Left ventricle myocardium inferior (tissue), 1 donor: ENCODE data around the gene GAS7. TPM values are rescaled to one million over a fixed set of nuclear protein-coding genes. Genes with fewer than 3 reads are reported as not detected.

ENCODE experiments used
- DNase-seq: peaks from one replicate; pipeline ENCODE4 v3.0.0-alpha.2; 2020
- H3K27ac ChIP-seq: fragments of 200-600 bp; replicated peaks from 2 replicates; pipeline ENCODE4 v1.8.0; 2021
- H3K27me3 ChIP-seq: fragments of 200-600 bp; 2 replicates; pipeline ENCODE4 v1.8.0; 2021; ENCODE audit warnings: low read depth
- H3K36me3 ChIP-seq: fragments of 200-600 bp; 2 replicates; pipeline ENCODE4 v1.8.0; 2021
- H3K4me1 ChIP-seq: fragments of 200-600 bp; 2 replicates; pipeline ENCODE4 v1.8.0; 2021
- H3K4me3 ChIP-seq: fragments of 200-600 bp; 2 replicates; pipeline ENCODE4 v1.8.0; 2021; ENCODE audit warnings: mild to moderate bottlenecking, moderate library complexity
- H3K9me3 ChIP-seq: fragments of 200-600 bp; replicated peaks from 2 replicates; pipeline ENCODE4 v1.8.0; 2021
- intact Hi-C: fragments of 100-400 bp; cut with micrococcal nuclease; formaldehyde crosslinking; loops from one replicate; pipeline ENCODE4 v1.11.0; 2022
- total RNA-seq: library from RNA; stranded (reverse); fragmentation: NEBNext Ultra II Directional; extraction: Animal tissue kit (Norgen Biotek cat#: 25700); gene quantifications from one replicate; pipeline ENCODE4 v1.2.1, GENCODE V29; 2021
- TF ChIP-seq, protein P1 (sequence below): fragments of 200-600 bp; IDR thresholded peaks from 2 replicates; pipeline ENCODE4 v1.8.0; 2021; ENCODE audit warnings: antibody characterized with exemption, mild to moderate bottlenecking, borderline replicate concordance
- donor health status: DM: no; HTN: yes; CAD: no; lungs with severe emphysema.

The GAS7 gene
- total RNA-seq, 1 donor from 2014 or later, result 87.6 TPM

DNA sequence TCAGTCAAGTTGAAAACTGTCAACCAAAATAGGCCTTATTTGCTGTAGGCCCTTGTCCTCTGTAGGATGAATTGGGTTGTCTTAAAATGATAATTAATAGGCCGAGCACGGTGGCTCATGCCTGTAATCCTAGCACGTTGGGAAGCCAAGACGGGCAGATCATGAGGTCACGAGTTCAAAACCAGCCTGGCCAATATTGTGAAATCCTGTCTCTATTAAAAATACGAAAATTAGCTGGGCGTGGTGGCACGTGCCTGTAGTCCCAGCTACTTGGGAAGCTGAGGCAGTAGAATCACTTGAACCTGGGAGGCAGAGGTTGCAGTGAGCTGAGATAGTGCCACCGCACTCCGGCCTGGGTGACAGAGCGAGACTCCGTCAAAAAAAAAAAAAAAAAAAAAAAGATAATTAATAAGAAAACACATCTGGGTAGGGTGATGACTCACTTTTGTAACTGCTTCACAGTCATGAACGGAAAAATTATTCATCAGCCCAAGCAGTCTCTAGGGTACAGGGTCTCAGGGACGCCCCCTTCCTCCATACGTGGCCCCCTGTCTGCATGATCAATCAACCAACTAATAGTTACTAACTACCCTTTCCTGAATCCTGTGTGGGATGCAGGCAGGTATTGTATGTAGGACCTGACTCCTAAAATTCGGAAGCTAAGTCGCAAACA is 156.4 kb downstream of the GAS7 start:
- intact Hi-C loops, result no loop called here
- H3K4me3 ChIP-seq, result no peak overlapping the region
- no peaks in the 10 kb centered on the region for H3K27me3 ChIP-seq
- peaks cover 51% of the 10 kb centered on the region for H3K4me1 ChIP-seq
- TF ChIP-seq, protein P1, sequence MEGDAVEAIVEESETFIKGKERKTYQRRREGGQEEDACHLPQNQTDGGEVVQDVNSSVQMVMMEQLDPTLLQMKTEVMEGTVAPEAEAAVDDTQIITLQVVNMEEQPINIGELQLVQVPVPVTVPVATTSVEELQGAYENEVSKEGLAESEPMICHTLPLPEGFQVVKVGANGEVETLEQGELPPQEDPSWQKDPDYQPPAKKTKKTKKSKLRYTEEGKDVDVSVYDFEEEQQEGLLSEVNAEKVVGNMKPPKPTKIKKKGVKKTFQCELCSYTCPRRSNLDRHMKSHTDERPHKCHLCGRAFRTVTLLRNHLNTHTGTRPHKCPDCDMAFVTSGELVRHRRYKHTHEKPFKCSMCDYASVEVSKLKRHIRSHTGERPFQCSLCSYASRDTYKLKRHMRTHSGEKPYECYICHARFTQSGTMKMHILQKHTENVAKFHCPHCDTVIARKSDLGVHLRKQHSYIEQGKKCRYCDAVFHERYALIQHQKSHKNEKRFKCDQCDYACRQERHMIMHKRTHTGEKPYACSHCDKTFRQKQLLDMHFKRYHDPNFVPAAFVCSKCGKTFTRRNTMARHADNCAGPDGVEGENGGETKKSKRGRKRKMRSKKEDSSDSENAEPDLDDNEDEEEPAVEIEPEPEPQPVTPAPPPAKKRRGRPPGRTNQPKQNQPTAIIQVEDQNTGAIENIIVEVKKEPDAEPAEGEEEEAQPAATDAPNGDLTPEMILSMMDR, result no peak
- no peaks in the 10 kb centered on the region for H3K36me3 ChIP-seq
- no peaks in the 10 kb centered on the region for H3K9me3 ChIP-seq
- peak overlapping the region; percentile 87 for H3K27ac ChIP-seq
- DNase-seq, result no peak

DNA sequence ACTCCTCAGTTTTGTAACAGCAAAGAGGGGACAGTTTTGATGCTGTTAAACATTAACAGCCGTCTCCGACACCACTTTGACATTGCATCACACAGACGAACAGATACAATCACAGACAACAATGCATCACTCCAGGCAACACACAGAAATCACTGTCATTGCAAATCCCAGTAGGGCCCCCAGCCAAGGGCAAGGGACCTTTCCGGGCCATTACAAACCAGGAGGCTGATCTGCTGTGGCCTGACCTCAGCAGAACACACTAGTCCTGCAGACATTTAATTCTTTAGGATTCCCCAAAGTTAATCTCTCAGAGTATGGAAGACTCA is 157.2 kb downstream of the GAS7 start:
- TF ChIP-seq, protein P1, result no peak
- intact Hi-C loops, result no loop called here

DNA sequence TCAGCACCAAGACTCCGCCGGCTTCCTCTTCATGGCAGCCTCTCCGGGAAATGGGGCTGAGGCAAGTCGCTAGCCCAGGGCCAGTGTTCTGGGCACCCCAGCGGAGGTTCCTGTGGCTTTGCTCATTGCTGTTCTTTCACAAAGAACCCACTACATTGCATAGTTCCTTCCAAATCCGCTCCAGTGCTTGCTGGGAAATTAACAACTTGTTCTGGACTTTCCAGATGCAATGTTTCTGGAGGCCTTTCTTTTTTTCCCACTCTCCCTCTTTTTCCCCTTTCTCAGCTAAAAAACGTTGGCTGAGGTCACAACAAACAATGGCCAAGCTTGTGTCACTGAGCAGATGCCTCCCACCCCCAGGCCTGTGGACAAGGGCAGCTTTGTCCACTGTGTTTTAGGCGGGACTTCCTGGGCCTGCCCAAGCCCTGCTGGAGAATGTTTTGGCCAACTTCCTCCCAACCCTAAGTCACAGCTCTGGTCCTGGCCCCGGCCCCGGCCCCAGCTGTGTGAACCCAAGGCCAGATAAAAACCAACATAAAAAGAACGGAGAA is 161.8 kb downstream of the GAS7 start:
- Histone ChIP-seq H3K27ac (peak overlapping the region; percentile 92), H3K4me1 (peaks cover 41% of the 10 kb centered on the region), H3K4me3 (peak overlapping the region; percentile 64), H3K9me3 (no peaks in the 10 kb centered on the region), H3K36me3 (no peaks in the 10 kb centered on the region), H3K27me3 (no peaks in the 10 kb centered on the region)
- intact Hi-C loops, result no loop called here
- DNase-seq, result peak; percentile 86
- TF ChIP-seq, protein P1, result no peak

More for the DNA sequence above, 157.2 kb downstream of the GAS7 start:
- Histone ChIP-seq H3K27me3 (no peaks in the 10 kb centered on the region), H3K9me3 (no peaks in the 10 kb centered on the region), H3K36me3 (no peaks in the 10 kb centered on the region), H3K4me3 (no peak overlapping the region), H3K4me1 (peaks cover 47% of the 10 kb centered on the region), H3K27ac (peak overlapping the region; percentile 87)
- DNase-seq, result no peak

- TF ChIP-seq, protein P1, result no peak
- H3K36me3 ChIP-seq, result no peaks in the 10 kb centered on the region
- H3K4me1 ChIP-seq, result peaks cover 40% of the 10 kb centered on the region
- no peaks in the 10 kb centered on the region for H3K27me3 ChIP-seq
- H3K4me3 ChIP-seq, result peak overlapping the region; percentile 64
- intact Hi-C loops, result no loop called here
- DNase-seq, result no peak
- no peaks in the 10 kb centered on the region for H3K9me3 ChIP-seq
- H3K27ac ChIP-seq, result peak overlapping the region; percentile 92
Observed at GRCh38 chr17:10035885-10036284, 162.5 kb downstream of the GAS7 start.

GRCh38 chr17:10034719-10035475 is 163.5 kb downstream of the GAS7 start:
- peaks cover 48% of the 10 kb centered on the region for H3K4me1 ChIP-seq
- intact Hi-C loops, result no loop called here
- H3K36me3 ChIP-seq, result no peaks in the 10 kb centered on the region
- H3K27ac ChIP-seq, result peak overlapping the region; percentile 92
- no peak for DNase-seq
- TF ChIP-seq, protein P1, result no peak
- H3K4me3 ChIP-seq, result peak overlapping the region; percentile 64
- H3K9me3 ChIP-seq, result no peaks in the 10 kb centered on the region
- no peaks in the 10 kb centered on the region for H3K27me3 ChIP-seq
